Activated CD8-positive, alpha-beta T cell treated with anti-CD3 and anti-CD28 coated beads for 36 hours (primary cell): Measurements from ENCODE around the gene RFX3. TPM values are rescaled to one million over a fixed set of nuclear protein-coding genes. Genes with fewer than 3 reads are reported as not detected.

Experiments
- ATAC-seq: fragments of 200-7000 bp; cut with Tn5 transposase; one replicate; pipeline ENCODE4 v1.10.0; 2021; ENCODE audit warnings: mild to moderate bottlenecking, moderate library complexity
- CTCF ChIA-PET: fragments of 350-600 bp; sonication (Branson Sonifier 250); formaldehyde crosslinking; loops from one replicate; lab custom pipeline; 2021; ENCODE audit warnings: antibody characterized with exemption; lab: Charles Lee
- POLR2A ChIA-PET: fragments of 350-600 bp; sonication (Branson Sonifier 250); formaldehyde crosslinking; loops from one replicate; lab custom pipeline; 2021; ENCODE audit warnings: antibody characterized with exemption; lab: Charles Lee
- DNase-seq: peaks from one replicate; pipeline ENCODE4 v3.0.0-alpha.2; 2020
- H3K27ac Mint-ChIP-seq: one replicate; pipeline ENCODE4 v1.8.0; 2021; ENCODE audit warnings: mild to moderate bottlenecking, mixed read lengths
- H3K27me3 Mint-ChIP-seq: one replicate; pipeline ENCODE4 v1.8.0; 2021; ENCODE audit warnings: mixed read lengths
- H3K36me3 Mint-ChIP-seq: one replicate; pipeline ENCODE4 v1.8.0; 2021; ENCODE audit warnings: low read depth, mixed read lengths
- H3K4me1 Mint-ChIP-seq: one replicate; pipeline ENCODE4 v1.8.0; 2021; ENCODE audit warnings: low read depth, mixed read lengths
- H3K4me3 Mint-ChIP-seq: one replicate; pipeline ENCODE4 v1.8.0; 2021; ENCODE audit warnings: mild to moderate bottlenecking, moderate library complexity, mixed read lengths
- H3K9me3 Mint-ChIP-seq: one replicate; pipeline ENCODE4 v1.8.0; 2021; ENCODE audit warnings: mixed read lengths
- CTCF ChIP-seq: fragments of 200-600 bp; IDR thresholded peaks from one replicate; pipeline ENCODE4 v1.8.0; 2022; ENCODE audit warnings: antibody characterized with exemption, mild to moderate bottlenecking
- intact Hi-C: fragments of 100-400 bp; cut with micrococcal nuclease; formaldehyde crosslinking; loops from one replicate; pipeline ENCODE4 v1.10.0; 2022
- total RNA-seq, 2 experiments: library from RNA; stranded (reverse); gene quantifications; one replicate each; pipeline ENCODE4 v1.2.3, GENCODE V29; 2021

Gene RFX3
- total RNA-seq, 2 experiments from 2014 or later = 10.3 to 12.3 TPM

GRCh38 chr9:3256571-3257330 lies 269.1 kb downstream of the RFX3 start:
- ChIA-PET POLR2A (no interaction called here), CTCF (no interaction called here)
- Mint-ChIP-seq H3K27me3 (no peaks in the 10 kb centered on the region), H3K4me3 (no peak overlapping the region), H3K36me3 (peaks cover 31% of the 10 kb centered on the region), H3K9me3 (no peaks in the 10 kb centered on the region), H3K4me1 (no peaks in the 10 kb centered on the region), H3K27ac (no peak overlapping the region)
- TF ChIP-seq CTCF = no peak
- DNase-seq = no peak
- intact Hi-C loops = no loop called here
- ATAC-seq = no peak

- Mint-ChIP-seq H3K27me3 (no peaks in the 10 kb centered on the region), H3K4me1 (no peaks in the 10 kb centered on the region), H3K27ac (no peak overlapping the region), H3K9me3 (no peaks in the 10 kb centered on the region), H3K4me3 (no peak overlapping the region), H3K36me3 (peaks cover 17% of the 10 kb centered on the region)
- no peak for TF ChIP-seq CTCF
- ChIA-PET POLR2A (no interaction called here), CTCF (no interaction called here)
- intact Hi-C loops = no loop called here
- ATAC-seq = no peak
- DNase-seq = no peak
Observed at GRCh38 chr9:3251309-3251708, 274.5 kb downstream of the RFX3 start.

GRCh38 chr9:3250741-3251140 lies 275.1 kb downstream of the RFX3 start:
- ATAC-seq = no peak
- Mint-ChIP-seq H3K9me3 (no peaks in the 10 kb centered on the region), H3K4me1 (no peaks in the 10 kb centered on the region), H3K27me3 (no peaks in the 10 kb centered on the region), H3K27ac (no peak overlapping the region), H3K36me3 (peaks cover 17% of the 10 kb centered on the region), H3K4me3 (no peak overlapping the region)
- DNase-seq = no peak
- ChIA-PET POLR2A (no interaction called here), CTCF (interaction anchor here (1.1 kb wide), 1 partner anchor 10 kb away, joined by 3 read pairs; no protein-coding TSS in a partner anchor)
- no peak for TF ChIP-seq CTCF
- intact Hi-C loops = no loop called here

- no peak for TF ChIP-seq CTCF
- no peak for DNase-seq
- H3K4me3 Mint-ChIP-seq = no peak overlapping the region
- H3K36me3 Mint-ChIP-seq = peaks cover 3% of the 10 kb centered on the region
- ATAC-seq = no peak
- CTCF ChIA-PET = interaction anchor here (1.2 to 1.5 kb wide), 2 partner anchors 21 to 194 kb away, joined by 3 to 4 read pairs; no protein-coding TSS in a partner anchor
- no peaks in the 10 kb centered on the region for H3K9me3 Mint-ChIP-seq
- POLR2A ChIA-PET = no interaction called here
- peaks cover 4% of the 10 kb centered on the region for H3K4me1 Mint-ChIP-seq
- no peak overlapping the region for H3K27ac Mint-ChIP-seq
- no peaks in the 10 kb centered on the region for H3K27me3 Mint-ChIP-seq
- intact Hi-C loops = no loop called here
Observed at GRCh38 chr9:3247211-3247610, 278.6 kb downstream of the RFX3 start.

- intact Hi-C loops = no loop called here
Observed at GRCh38 chr9:3246241-3246640, 279.6 kb downstream of the RFX3 start.

More at GRCh38 chr9:3246241-3246640, 279.6 kb downstream of the RFX3 start:
- peaks cover 2% of the 10 kb centered on the region for H3K36me3 Mint-ChIP-seq
- H3K4me1 Mint-ChIP-seq = peaks cover 10% of the 10 kb centered on the region
- H3K9me3 Mint-ChIP-seq = no peaks in the 10 kb centered on the region
- CTCF ChIA-PET = interaction anchor here (1.2 to 1.5 kb wide), 2 partner anchors 22 to 195 kb away, joined by 3 to 4 read pairs; no protein-coding TSS in a partner anchor
- TF ChIP-seq CTCF = no peak
- ATAC-seq (no peak), DNase-seq (no peak)
- no peak overlapping the region for H3K27ac Mint-ChIP-seq
- no peak overlapping the region for H3K4me3 Mint-ChIP-seq
- H3K27me3 Mint-ChIP-seq = no peaks in the 10 kb centered on the region
- POLR2A ChIA-PET = no interaction called here
